COLO668 (cell line): Measurements from ENCODE around the gene ZNF578.
"Not testable (repeated sequence)": the region's sequence is repeated elsewhere in the genome, so short reads cannot be mapped to it uniquely, and the experiment has no call there.

ENCODE experiments used
- DNase-seq: peaks from one replicate; lab custom pipeline; 2025; ENCODE audit not compliant: unreplicated experiment; lab: John Stamatoyannopoulos, UW

Gene ZNF578

DNA sequence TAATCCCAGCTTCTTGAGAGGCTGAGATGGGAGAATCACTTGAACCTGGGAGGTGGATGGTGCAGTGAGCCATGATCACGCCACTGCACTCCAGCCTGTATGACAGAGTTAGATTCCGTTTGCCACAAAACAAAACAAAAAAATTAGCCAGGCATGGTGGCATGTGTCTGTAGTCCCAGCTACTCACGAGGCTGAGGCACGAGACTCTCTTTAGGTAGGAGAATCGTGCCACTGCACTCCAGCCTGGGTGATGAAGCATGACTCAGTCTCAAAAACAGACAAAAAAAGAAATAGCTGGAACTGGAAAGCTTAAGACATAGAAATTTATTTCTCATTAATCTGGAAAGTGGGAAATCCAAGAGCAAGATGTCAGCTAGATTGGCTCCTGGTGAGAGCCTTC lies 53.9 kb downstream of the ZNF578 start:
- DNase-seq = no peak

- DNase-seq = no peak
Observed at GRCh38 chr19:52516191-52516590, 62.8 kb downstream of the ZNF578 start.

GRCh38 chr19:52518646-52519045 lies 65.3 kb downstream of the ZNF578 start:
- DNase-seq = no peak

DNA sequence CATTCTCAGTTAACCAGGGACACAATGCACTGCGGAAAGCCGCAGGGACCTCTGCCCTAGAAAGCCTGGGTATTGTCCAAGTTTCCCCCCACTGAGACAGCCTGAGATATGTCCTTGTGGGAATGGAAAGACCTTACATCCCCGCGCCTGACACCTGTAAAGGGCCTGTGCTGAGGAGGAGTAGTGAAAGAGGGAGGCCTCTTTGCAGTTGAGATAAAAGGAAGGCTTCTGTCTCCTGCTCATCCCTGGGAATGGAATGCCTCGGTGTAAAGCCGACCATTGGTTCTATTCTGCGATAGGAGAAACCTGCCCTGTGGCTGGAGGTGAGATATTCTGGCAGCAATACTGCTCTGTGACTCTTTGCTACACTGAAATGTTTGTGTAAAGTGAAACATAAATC lies 65.8 kb downstream of the ZNF578 start:
- not testable (repeated sequence) for DNase-seq

DNA sequence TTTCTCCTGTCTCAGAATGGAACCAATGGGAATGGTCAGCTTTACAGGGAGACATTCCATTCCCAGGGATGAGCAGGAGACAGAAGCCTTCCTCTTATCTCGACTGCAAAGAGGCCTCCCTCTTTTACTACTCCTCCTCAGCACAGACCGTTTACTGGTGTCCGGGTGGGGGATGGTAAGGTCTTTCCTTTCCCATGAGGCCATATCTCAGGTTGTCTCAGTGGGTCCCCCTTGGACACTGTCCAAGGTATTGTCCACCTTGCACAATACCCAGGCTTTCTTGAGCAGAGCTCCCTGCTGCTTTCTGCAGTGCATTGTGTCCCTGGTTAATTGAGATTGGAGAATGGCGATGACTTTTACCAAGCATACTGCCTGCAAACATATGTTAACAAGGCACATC lies 66.7 kb downstream of the ZNF578 start:
- no peak for DNase-seq

GRCh38 chr19:52522551-52522950 lies 69.2 kb downstream of the ZNF578 start:
- DNase-seq = no peak

DNA sequence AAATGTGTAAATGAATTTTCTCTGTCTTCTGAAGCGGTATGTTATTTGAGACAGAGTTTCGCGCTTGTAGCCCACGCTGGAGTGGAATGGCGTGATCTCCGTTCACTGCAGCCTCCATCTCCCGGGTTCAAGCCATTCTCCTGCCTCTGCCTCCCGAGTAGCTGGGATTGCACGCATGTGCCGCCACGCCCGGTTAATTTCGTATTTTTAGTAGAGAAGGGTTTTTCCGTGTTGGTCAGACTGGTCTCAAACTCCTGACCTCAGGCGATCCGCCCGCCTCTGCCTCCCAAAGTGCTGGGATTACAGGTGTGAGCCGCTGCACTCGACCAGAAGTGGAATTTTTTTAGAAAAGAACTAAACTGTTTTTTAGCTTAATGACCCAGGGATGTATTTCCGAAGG lies 70.7 kb downstream of the ZNF578 start:
- DNase-seq = no peak

DNA sequence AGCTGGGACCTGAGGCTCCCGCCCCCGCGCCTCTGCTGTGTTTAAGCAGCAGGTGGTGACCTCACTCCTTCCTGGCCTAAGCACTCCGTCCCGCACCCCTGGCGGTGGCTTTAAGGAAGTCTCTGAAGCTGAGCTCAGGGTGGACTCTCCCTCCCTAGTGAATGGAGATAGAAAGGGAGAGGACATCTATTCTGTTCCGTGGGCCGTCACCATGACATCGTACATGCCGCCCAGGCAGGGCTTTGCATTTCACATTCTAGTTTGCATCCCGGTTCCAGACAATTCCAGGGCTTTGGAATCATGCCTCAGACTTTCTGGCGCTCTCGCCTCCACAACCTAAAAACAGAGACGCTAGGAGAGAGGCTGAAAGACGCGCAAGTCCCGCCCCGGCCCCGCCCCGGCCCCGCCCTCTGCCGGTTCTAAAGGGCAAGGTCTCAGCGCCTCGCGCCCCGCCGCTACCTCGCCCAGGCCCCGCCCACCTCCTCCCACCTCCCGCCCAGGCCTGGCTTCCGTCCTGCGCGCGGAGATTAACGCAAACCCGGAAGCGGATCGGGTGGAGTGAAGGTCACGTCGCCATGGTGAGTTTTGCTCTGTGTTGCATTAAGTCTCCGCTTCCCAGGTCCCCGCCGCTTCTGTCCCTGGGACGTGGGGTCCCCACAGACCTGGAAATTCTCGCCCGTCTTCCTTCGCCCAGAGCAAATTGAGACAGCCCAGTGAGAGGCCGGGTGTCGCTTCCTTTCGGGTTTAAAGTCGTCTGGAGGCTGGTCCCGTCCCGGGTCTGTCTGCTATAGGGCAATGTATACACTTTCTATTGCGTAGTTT lies 74.0 kb downstream of the ZNF578 start, which contains the start of gene ZNF808:
TSS of gene ZNF808 (plus strand) at position 535 of the 822 bp plus-strand sequence. CDS start 15,617 bp downstream, outside the sequence.
- DNase-seq = peak; percentile 95

GRCh38 chr19:52527956-52528351 lies 74.6 kb downstream of the ZNF578 start:
- peak; percentile 22 for DNase-seq

- no peak for DNase-seq
Observed at GRCh38 chr19:52532480-52532879, 79.1 kb downstream of the ZNF578 start.

DNA sequence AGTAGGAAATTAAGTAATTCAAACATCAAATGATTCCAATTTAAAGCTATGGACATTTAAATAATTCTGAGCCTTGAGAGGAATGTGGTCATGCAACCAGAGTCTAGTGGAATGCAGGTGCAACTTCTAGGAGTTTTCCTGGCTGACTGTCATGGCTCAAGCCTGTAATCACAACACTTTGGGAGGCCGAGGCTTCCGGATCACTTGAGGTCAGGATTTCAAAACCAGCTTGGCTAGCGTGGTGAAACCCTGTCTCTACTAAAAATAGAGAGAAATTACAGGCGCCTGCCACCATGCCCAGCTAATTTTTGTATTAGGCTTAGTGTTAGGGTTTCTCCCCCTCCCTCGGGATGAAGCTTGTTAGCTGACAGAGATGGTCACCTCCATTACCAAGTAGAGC lies 80.5 kb downstream of the ZNF578 start:
- DNase-seq = no peak

DNA sequence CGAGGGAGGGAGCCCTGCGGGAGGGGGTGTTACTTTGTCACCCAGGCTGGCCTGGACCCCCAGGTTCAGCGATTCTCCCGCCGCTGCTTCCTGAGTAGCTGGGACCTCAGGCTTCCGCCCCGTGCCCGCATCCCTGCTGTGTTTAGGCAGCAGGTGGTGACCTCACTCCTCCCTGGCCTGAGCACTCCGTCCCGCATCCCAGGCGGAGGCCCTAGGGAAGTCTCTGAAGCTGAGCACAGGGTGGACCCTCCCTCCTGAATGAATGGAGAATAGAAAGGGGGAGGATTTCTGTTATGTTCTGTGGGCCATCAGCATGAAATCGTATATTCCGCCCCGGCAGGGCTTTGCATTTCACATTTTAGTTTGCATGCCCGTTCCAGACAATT lies 82.0 kb downstream of the ZNF578 start:
- not testable (repeated sequence) for DNase-seq

DNA sequence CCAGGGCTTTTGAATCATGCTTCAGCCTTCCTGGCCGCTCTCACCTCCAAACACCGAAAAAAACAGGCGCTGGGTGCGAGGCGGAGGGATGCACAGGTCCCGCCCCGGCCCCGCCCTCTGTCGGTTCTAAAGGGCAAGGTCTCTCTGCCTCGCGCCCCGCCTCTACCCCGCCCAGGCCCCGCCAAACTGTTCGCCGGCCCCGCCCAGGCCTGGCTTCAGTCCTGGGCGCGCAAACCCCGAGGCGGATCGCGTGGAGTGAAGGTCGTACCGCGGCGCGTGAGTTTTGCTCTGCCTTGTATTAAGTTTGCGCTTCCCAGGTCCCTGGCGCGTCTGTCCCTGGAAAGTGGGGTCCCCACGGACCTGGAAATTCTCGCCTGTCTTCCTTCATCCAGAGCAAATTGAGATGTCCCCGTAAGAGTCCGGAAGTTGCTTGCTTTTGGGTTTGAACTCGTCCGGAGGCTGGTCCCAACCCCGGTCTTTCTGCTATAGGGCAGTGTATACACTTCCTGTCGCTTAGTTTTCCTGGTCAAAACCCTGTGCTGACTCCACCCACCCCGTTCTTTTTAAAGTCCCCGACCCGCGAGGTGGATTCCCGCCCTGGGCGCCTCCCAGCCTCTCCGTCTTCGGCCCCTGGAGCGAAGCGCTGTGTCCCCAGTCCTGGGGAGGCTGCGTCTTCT lies 82.6 kb downstream of the ZNF578 start:
- no peak for DNase-seq

DNA sequence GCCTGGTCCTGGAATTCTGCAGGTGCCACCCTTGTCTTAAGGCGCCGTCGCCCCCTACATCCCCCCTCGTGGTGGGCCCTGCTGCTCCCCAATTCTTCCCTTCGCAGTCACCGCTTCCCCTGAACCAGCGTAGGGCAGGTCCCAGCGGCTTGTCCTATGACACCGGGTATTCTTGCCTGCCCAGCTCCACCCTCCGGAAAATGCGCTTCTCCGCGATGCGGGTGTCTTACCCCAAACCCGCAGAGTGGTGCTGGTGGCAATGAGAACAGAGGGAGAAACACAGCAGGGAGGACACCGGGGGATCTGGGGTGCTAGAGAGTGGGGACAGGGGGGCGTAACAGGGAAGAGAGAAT lies 83.1 kb downstream of the ZNF578 start:
- DNase-seq = no peak

GRCh38 chr19:52538815-52539214 lies 85.5 kb downstream of the ZNF578 start:
- DNase-seq = not testable (repeated sequence)

DNA sequence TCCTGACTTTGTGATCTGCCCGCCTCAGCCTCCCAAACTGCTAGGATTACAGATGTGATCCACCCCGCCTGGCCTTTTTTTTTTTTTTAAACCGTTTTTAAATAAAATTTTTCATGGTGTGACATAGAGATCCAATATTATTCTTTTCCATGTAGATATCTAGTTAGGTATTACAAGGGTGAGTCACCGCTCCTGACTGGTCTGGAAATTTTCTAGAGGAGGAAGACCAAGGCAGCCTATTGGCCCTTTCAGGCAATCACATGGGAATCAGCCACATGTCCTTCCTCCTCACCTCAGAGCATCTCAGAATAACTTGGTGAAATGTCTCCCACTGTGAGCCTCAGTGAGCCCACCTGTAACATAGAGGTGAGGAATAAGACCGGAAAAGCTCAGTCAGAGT lies 87.8 kb downstream of the ZNF578 start:
- not testable (repeated sequence) for DNase-seq

- DNase-seq = no peak
Observed at GRCh38 chr19:52541608-52542007, 88.3 kb downstream of the ZNF578 start.

- not testable (repeated sequence) for DNase-seq
Observed at GRCh38 chr19:52542541-52542940, 89.2 kb downstream of the ZNF578 start.

DNA sequence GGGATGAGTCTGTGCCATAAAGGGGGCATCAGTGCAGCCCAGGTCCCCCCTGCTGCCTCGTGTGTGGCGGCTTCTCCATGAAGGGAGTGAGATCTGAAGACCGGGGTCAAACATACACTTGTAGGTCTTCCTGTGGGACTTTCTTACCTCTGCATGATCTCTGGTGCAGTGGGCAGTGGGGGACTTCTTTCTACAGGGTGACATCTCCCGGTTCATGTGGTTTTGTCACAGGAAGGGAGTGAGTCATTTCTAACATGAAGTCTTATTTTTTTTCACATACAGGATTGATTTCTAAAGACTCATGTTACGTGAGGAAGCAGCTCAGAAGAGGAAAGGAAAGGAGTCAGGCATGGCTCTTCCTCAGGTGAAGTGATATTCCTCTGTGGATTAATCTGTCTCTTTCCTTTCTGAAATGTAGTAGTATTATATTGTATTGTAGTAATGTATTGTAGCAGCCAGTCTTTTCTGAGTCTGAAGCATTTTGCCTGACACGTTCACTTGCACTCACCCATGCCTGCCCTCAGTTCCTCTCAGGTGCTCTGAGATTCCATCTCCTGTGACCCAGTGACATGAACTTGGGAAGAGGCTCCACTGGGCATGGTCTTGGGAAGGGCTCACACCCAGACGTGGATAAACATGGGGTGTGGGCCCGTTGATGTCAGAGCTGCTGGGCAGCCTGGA lies 89.8 kb downstream of the ZNF578 start:
- no peak for DNase-seq

DNA sequence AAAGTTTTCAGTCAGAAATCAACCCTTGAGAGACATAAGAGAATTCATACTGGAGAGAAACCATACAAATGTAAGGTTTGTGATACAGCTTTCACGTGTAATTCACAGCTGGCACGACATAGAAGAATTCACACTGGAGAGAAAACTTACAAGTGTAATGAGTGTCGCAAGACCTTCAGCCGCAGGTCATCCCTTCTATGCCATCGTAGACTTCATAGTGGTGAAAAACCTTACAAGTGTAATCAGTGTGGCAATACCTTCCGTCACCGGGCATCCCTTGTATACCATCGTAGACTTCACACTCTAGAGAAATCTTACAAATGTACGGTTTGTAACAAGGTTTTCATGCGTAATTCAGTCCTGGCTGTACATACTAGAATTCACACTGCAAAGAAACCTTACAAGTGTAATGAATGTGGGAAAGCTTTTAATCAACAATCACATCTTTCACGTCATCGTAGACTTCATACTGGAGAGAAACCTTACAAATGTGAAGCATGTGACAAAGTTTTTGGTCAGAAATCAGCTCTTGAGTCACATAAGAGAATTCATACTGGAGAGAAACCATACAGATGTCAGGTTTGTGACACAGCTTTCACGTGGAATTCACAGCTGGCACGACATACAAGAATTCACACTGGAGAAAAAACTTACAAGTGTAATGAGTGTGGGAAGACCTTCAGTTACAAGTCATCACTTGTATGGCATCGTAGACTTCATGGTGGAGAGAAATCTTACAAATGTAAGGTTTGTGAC lies 101.0 kb downstream of the ZNF578 start:
- no peak for DNase-seq
